Measurements from ENCODE around the gene LY6G6F. TPM values are rescaled to one million over a fixed set of nuclear protein-coding genes. Genes with fewer than 3 reads are reported as not detected.

The LY6G6F gene
- total and polyA plus RNA-seq, 2 of the 13 experiments (the other 11 are each of a cell fraction or from before 2014, with no cell fraction given), result not detected

- peak; percentile 48; the same call in 1 of the 2 replicates for TF ChIP-seq ARID4A (CRISPR knock-in tag; IDR thresholded peaks at IDR 0.05; ENCODE audit: borderline replicate concordance)
- TF ChIP-seq KLF16 (CRISPR knock-in tag; IDR thresholded peaks at IDR 0.05), result no peak
- no peak for TF ChIP-seq CEBPZ (IDR thresholded peaks at IDR 0.05; ENCODE audit: low read length)
- peak; percentile 42 for TF ChIP-seq TAF1 (CRISPR knock-in tag; IDR thresholded peaks at IDR 0.05)
- TF ChIP-seq KDM2A (CRISPR knock-in tag; IDR thresholded peaks at IDR 0.05; ENCODE audit: borderline replicate concordance, low read depth), result peak; percentile 76
- peak; percentile 71 for TF ChIP-seq PHF21A (CRISPR knock-in tag; IDR thresholded peaks at IDR 0.05)
- TF ChIP-seq HDAC2 (CRISPR knock-in tag; IDR thresholded peaks at IDR 0.05), result peak; percentile 57; the same call in 1 of the 2 replicates
- TF ChIP-seq SMARCE1 (IDR thresholded peaks at IDR 0.05; ENCODE audit: borderline replicate concordance), result no peak
- TF ChIP-seq ZNF746 (CRISPR knock-in tag; IDR thresholded peaks at IDR 0.05), result no peak
- peak; percentile 50 for TF ChIP-seq CEBPG (CRISPR knock-in tag; IDR thresholded peaks at IDR 0.05)
- peak; percentile 43; the same call in 1 of the 2 replicates for TF ChIP-seq MLX (CRISPR knock-in tag; IDR thresholded peaks at IDR 0.05)
- no peak for TF ChIP-seq BRF2 (CRISPR knock-in tag; IDR thresholded peaks at IDR 0.05)
- TF ChIP-seq ZNF616 (CRISPR knock-in tag; IDR thresholded peaks at IDR 0.05; ENCODE audit: low read depth), result 0 out of 2 replicates have a peak, but pooled peaks have one; percentile 63
Measured at GRCh38 chr6:31664790-31665500, 41.7 kb upstream of the LY6G6F start, which contains the start of gene GPANK1 (continued).
